Stimulated activated CD8-positive, alpha-beta memory T cell treated with anti-CD3 and anti-CD28 coated beads, Interleukin-15, amount 100 ng/mL, for 48 hours (primary cell): Measurements from ENCODE around the gene FGF14.
A peak's percentile ranks its signal among the peaks of the same experiment; 100 is the strongest.

Experiments used
- DNase-seq, 2 donors: peaks; one replicate each; pipeline ENCODE4 v3.0.0-alpha.2; 2020; ENCODE audit warnings: low read depth in 2 of 2

FGF14 gene

DNA sequence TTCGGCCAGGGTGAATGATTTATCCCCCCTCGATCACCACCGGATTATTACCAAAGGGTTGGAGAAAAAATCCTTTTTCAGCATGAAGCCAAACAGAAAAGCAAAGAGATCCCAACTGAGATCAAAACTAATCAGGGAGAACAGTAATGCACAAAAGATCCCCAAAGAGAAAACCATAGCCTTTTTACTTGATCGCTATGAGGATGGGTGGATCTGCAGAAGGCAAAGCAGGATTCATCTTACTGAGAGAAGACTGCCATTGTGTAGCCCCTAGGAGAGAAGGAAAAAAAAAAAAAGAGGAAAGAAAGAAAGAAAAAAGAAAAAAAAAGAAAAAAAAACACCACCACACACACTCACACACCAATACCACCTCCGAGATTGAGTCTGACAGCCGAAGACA lies at the start of gene FGF14:
Gene FGF14, minus strand, starts transcription at position 283 of the 400 bp plus-strand sequence.
- DNase-seq = no peak

DNA sequence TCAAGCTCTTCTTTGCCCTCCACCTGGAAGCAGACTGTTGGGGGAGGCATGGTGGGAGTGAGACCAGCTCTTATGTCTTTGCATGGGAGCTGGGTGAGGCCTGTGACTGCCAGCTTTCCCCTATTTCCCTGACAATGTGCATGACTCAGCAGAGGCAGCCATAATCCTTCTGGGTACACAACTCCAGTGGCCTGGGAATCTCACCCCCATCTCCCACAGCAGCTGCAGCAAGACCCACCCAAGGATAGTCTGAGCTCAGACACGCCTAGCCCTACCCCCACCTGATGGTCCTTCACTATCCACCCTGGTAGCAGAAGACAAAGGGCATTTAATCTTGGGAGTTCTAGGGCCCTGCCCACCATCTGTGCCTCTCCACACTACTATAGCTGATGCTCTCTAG lies 41.4 kb upstream of the FGF14 start:
- no peak for DNase-seq

DNA sequence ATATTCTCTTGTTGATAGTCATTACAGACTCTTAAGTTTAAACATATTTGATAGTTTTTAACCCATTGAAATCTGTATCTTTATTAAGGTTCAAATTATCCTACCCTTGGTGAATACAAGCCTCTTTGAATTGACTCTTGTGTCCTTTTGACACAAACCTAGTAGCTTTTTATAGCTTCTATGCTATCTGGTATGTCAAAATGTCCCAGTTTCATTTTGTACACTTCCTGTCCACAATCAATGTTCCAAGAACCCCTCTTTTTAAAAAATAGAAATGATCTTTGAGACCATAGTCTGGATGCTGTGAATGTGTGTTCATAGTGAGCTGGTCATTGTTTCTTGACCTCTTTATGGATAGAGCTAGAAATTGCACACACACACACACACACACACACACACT lies 39.2 kb upstream of the FGF14 start:
- DNase-seq = no peak

DNA sequence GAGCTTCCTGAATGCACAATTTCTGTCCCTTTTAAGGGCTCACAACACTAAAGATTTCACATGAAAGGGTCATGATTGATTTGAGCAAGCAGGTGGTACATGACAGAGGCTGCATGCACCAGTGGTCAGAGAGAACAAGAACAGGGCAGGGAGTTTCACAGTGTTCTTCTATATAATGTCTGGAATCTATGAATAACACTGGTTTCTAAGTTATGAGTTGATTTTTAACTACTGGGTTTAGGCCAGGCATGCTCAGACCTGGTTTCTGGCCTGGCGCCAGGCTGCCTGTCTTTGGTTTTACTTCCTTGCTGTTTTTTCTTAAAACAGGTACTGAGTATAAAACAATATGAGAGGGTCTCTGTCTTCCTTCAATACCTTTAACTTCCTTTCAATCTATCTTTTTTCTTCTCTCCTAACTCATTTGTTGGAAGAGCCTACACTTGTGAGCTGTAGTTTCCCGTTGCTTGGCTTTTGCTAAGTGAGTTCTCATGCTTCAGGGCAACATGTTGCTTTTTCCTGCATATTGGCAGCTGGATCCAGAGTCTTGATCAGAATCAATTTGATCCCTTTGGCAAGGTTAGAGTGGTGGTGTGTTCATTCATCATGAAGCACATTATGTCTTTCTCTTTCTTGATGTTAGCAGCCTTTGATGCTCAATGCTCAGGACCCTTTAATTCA lies 38.5 kb upstream of the FGF14 start:
- no peak for DNase-seq

DNA sequence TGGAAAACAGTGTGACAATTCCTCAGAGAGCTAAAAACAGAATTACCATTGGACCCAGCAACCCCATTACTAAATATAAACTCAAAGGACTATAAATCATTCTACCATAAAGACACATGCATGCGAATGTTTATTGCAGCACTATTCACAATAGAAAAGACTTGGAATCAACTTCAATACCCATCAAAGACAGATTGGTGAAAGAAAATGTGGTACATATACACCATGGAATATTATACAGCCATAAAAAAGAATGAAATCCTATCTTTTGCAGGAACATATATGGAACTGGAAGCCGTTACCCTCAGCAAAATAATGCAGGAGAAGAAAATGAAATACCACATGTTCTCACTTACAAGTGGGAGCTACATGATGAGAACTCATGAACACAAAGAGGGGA lies 20.8 kb upstream of the FGF14 start:
- DNase-seq = no peak

DNA sequence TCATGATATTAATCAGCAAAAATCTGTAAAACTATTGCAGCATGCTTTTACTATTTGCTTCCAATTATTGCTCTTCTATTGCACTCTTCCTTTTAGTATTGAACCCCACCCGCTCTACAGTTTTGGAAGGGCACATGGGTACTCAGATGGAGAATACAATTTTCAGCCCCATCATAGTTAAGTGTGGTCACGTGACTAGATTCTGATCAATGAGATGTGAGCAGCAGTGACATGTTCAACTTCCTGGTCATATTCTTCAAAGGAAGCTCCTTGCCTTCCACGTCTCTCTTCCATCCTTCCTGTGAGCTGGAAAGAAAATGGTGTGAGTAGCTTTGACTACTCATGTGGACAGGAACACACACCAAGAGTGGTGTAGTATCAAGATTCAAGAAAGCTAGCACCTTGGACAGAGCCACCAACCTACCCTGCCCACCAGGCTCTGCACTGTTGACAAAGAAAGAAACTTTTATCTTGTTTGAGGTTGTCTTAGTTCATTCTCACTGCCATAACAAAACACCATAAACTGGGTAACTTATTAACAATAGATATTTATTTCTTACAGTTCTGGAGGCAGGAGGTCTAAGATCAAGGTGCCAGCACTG lies 3.8 kb upstream of the FGF14 start:
- DNase-seq = no peak

DNA sequence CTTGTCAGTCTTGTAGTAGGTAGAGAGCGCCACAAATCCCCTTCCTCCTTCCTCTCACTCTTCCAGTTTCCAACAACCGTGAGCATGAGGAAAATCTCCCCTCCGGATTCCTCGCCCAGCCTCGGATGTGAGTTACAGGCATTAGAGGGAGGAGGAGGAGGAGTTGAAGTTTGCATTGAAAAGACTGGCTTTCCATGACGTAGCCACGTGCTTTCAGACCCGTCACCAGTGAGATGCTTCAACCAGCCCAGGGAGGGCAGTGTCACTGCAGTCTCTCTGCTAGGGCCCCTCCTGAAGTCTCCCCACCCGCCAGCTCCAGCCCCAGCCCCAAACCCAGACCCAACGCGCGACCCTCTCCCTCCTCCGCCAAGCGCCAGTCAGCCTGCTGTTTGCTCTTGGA lies 442 bp upstream of the FGF14 start:
- DNase-seq = no peak

DNA sequence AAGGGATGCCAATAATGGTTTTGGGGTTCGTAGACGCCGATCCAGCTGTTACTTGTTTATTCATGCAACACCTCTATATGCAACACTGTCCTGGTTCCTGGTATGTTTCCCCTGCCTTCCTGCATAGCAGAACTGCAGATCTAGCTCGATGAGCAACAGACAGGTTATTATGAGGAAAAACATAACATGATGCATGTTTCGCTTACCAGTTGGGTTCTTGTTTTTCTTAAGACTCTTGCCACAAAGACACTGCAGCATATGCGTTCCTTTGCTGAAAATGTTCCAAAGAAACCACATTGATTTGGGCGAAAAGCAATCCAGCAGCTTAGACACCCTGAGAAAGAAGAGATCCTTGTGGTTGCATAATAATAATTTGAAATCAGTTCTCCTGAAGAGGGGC lies 583 bp downstream of the FGF14 start:
- DNase-seq = no peak

DNA sequence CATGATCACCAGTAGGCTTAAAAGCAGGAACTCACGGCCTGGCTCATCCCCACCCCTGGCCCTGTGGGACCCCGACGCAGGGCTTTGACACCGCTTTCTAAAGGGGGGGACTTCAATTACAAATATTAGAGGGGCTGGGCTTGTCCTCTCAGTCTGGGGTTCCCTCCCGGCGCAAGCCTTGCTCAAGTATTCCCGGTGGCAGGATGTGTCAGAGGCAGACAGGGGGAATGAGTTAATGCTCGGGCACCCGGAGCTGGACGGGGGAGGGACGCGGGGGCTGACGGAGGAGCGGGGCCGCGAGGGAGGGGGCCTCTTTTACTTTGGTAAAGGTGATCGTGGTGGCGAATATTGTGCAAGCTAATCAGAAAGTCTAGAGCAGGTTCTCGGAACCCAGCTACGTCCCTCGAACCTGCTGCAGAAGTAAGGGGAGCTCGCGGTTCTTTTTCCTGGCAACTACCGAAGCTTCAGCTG lies 1.1 kb downstream of the FGF14 start:
- DNase-seq = no peak

DNA sequence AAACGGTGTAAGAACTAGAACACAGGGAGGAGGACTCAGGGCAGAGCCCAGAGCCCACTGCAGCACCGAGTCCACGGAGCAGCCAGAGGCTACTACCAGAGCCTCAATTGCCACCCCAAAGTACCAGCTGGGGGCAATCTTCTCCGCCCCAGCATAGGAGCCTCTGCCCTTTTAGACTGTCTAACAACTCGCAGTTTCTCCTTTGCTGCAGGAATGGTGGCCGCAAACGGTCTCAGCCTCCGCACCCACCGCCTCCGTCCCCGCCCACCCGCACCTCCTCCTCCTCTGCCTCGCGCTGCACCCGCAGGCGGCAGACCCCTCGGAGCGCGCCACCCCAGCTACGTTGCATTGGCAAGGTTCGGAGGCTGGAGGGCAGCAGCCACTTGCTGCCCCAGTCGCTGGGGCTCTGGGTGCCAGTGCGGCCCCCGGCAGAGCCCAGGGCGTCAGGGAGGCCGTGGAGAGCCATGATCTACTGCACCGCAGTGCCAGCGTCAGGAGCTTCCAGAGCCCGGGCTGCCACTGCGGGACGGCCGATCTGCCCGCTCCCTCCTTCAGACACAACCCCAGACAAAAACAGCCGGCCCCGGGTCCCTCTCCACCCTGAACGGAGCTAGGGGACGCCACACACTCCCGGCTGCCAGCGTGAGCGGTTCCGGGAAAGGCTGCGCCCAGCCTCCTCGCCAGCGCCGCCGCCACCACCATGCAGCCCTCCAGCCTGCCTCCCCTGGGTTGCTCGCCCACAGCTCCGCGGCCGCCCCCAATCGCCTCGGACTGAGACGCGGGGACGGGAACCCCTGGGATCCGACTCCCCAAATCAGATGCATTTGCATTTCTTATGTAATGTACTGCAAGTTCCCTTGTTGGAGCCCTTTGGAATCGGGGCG lies 1.8 kb downstream of the FGF14 start:
- no peak for DNase-seq

DNA sequence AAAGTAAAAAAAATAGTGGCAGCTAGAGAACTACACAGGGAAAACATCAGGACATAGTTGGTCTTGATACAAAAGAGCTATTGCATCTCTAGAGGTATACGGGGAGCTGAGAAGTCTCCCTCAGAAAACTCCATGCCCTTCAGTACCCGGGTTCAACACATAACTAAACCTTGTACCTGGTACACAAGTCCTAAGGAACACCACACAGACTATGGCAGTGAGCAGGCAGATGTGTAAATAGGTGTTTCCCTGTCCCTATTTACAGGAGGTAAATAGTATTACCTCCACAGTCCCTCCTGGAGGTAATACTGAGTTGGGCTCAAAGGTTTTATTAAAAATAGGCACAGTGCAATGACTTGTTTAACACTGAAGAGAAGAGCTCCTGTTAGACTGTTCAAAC lies 5.9 kb downstream of the FGF14 start:
- no peak for DNase-seq

DNA sequence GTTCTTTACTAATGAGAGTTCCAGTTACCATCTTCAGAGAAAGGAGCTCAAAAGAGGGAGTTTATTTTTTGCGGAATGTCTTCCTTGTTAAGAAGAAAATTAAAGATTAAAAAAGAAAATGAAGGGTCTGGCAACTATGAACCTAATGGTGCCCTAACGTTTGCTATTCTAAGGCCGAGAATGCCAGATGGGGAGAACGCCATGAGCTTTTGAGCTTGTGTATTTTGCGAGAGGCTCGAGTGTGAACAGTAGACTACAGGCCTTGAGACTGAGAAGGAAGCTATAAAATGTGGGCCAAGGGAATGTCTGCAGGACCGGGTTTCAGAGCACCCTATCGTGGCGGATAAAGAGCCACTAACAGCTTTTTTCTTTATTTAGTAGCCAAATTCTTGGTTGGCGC lies 6.7 kb downstream of the FGF14 start:
- no peak for DNase-seq

DNA sequence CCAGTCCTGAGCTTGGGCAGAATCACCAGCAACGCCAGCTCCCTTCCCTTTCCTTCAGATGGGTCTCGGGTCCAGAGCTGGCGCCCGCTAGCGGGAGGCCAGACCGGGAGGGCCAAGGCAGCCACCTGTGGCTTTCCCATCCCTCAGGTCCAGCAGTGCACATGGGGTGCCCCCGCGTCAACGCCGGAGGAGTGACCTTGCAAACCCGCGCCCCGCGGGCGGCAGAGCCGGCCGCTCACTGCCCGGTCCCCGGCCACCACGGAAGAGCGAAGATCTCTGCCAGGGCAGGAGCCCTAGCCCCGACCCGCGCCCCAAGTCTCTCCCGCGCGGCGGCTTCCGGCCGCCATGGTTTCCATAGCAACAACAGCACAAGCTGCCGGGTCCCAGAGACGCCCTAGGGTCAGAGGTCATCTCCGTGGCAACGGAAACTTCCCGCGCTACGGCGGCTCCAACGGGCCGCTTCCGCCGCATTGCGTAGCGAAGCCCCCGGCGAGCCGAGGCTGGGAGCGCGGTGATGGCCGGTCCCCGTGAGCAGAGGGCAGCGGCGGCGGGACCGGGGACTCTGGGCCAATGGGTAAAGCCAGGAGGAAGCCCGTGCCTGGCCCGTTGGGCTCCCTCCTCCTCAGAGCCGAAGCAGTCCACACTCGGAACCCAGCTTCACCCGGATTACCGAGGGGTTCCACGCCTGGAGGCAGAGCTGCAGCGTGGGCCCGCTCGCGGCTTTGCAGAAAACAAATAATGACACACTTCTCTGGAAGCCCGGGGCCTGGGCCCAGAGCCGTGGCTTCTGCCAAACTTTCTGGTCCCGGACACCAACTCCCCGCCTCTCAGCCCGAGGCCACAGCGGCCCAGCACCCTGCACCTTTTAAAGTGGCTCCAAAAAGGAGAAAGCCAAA lies 7.4 kb downstream of the FGF14 start:
- peak; percentile 91 to 94 for DNase-seq

DNA sequence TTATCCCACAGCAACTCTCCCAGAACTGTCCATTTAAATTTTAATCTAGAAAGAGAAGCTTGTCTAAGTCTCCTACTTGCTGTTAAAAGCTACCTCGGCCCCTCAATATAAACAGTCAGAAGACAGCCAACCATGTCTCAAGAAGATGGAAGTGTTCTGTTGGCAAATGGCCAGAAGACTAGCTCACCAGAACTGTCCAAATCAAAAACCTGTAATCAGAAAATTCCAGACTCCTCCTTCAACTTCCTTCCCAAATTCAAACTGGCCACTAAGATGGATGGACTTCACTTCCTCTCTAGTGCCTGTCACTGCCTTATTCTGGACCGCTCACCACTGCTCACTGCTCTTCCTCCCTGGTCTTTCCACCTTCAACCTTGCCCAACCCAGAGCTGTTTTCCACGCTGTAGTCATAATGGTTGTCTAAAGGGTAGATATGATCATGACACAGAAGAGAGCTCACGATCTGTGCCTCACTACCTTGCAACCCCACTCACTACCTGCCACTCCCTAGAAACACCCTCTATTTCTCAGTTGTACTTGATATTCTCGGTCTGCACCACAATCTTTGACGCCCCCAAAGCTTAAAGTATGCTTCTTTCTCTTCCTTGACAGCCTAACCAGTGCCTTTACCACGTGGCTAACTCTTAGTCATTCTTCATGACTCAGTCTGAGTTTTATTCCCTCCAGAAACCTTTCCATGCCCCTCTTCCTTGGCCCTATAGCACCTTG lies 9.2 kb downstream of the FGF14 start:
- DNase-seq = peak in 1 of 2 donors; percentile 19

DNA sequence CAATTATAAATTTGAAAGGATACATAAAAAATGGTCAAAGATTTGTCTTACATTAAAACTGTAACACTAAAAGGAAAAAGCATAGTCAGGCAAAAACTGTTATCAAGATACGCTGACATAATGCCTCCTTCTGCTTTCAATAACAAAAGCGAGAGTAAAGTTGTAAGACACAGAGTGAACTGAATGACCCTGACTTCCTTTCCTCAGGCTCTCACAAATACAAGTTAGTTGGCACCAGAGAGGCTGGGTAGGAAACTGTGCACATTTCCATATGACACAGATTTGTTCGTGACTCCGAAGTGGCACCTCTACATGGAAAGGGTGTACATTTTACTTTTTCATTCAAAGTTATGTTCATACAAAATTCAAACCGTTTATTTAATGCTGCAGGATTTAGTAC lies 15.4 kb downstream of the FGF14 start:
- DNase-seq = no peak

DNA sequence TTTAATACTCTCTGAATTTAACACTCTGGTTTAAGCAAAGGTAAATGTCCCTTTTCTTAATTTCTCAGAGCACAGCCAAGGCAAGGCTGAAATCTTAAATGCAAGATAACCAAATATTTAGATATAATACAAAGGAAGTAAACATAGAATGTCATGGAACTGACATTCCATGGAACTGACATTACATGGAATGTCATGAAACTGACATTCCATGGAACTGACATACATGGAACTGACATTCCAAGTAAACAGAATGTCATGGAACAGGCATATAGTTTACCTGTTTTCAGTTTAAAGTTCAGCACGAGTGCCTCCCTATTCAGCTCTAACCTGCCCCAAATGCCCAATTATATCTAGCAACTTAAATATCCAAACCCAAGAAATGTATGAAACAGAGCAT lies 21.8 kb downstream of the FGF14 start:
- DNase-seq = no peak

DNA sequence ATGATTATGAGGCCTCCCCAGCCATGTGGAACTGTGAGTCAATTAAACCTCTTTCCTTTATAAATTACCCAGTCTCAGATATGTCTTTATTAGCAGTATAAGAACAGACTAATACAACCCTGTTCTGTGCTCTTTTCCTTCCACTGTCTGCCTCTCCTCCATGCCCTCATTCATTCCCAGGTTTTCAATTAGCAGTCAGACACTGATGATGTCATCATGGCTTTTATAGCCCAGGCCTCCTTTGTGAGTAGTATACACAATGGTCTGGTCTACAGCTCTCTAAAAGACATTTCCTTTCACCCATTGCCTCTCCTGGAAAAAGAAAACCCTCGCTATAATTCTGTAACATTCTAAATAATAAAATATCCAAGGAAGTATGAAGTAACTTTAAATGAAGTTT lies 25.5 kb downstream of the FGF14 start:
- no peak for DNase-seq

DNA sequence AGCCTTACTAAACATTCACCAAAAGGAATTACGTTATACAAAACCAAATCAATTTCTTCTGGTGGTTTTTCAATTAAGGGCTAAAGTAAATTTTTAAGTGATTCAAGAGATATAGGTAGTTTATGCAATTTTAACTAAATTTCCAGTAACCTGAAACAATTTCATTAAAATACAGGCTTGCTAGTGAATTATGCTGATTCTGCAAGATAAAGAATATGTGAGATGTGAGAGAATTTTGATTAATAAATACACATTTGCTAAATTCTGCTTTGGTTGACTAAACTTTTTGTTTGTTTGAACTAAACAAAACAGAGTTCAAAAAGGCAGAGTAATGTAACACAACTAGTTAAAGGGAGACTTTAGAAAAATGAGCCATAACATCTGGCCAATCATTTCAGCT lies 27.1 kb downstream of the FGF14 start:
- no peak for DNase-seq

DNA sequence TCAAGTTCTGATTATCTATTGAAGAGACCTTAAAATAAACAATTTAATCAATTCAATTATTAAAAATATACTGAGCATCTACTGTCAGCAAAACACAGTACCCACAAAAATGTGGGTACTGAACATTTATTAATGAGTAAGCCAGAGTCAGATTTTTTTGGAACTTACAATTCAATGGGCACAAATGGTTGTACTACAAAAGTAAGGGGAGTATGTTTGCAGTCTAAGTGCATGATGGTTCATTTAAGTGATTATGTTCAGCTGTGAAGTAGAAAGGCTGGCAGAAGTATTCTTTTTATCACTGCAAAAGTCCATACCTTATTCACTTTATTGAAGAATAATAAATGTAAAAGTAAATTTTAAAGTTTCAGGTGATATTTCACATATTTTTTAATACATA lies 27.6 kb downstream of the FGF14 start:
- DNase-seq = no peak

DNA sequence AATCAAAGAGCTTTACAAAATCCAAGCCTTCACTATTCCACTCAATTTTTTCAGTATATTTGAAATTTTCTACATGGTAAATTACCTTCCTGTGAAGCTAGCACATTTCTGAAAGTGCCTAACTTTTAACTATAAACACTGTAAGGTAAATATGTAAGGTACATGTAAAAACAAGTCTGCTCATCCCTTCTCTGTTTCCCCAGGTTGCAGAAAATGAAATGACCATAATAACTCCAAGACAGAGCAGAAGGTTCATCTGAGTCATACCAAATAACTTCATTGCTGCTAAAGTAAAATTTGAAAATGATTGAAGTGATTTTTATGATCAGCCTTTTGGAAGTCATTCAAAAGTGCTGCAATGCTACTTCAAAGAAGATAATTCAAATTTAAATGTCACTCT lies 28.6 kb downstream of the FGF14 start:
- no peak for DNase-seq

DNA sequence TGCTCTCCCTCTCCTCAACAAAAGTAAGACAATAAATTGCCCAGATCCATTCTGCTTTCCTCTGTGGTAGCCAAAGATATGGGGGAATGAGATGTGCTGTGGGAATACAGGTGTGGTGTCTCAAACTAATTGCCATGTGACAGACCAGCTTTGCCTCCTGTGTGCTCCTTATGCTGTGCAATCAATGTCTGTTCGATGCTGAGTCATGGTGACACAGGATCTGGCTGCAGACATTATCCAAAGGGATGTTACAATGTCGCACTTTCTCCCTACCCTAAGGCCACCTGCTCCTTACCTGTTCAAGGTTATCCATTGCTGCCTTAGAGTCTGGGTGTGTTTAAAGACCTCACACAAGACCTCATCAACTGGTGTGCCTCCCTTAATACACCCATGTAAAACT lies 32.5 kb downstream of the FGF14 start:
- DNase-seq = no peak
